ELR (cell line): ENCODE results near the gene IL6ST.
"Not testable (repeated sequence)": the region's sequence is repeated elsewhere in the genome, so short reads cannot be mapped to it uniquely, and the experiment has no call there.

ENCODE experiments used
- DNase-seq: peaks from one replicate; pipeline ENCODE4 v3.0.0-alpha.2; 2015; ENCODE audit warnings: low read depth

The IL6ST gene

GRCh38 chr5:55994495-55994997 is at the start of gene IL6ST:
Gene IL6ST, minus strand, starts transcription at chr5:55994963. Its CDS starts 18,685 bp downstream, at chr5:55976278.
- peak; percentile 94 for DNase-seq

- peak; percentile 37 for DNase-seq
Observed at GRCh38 chr5:56039985-56040384, 45.2 kb upstream of the IL6ST start.

- DNase-seq: not testable (repeated sequence)
Observed at GRCh38 chr5:56038206-56038605, 43.4 kb upstream of the IL6ST start.

GRCh38 chr5:56037531-56038010 is 42.8 kb upstream of the IL6ST start:
- no peak for DNase-seq

- not testable (repeated sequence) for DNase-seq
Observed at GRCh38 chr5:56035394-56035793, 40.6 kb upstream of the IL6ST start.

- not testable (repeated sequence) for DNase-seq
Observed at GRCh38 chr5:56029871-56030630, 35.3 kb upstream of the IL6ST start.

- no peak for DNase-seq
Observed at GRCh38 chr5:56029457-56029856, 34.7 kb upstream of the IL6ST start.

- no peak for DNase-seq
Observed at GRCh38 chr5:56028708-56029107, 33.9 kb upstream of the IL6ST start.

- DNase-seq: peak; percentile 93
Observed at GRCh38 chr5:56026863-56027300, 32.1 kb upstream of the IL6ST start.

GRCh38 chr5:56025151-56025885 is 30.6 kb upstream of the IL6ST start:
- peak; percentile 28 for DNase-seq

GRCh38 chr5:56024810-56025150 is 30.0 kb upstream of the IL6ST start:
- DNase-seq: no peak

- DNase-seq: no peak
Observed at GRCh38 chr5:56023296-56023695, 28.5 kb upstream of the IL6ST start.

GRCh38 chr5:56019306-56020272 is 24.8 kb upstream of the IL6ST start:
- no peak for DNase-seq

GRCh38 chr5:56018832-56019231 is 24.1 kb upstream of the IL6ST start:
- no peak for DNase-seq

- not testable (repeated sequence) for DNase-seq
Observed at GRCh38 chr5:56014701-56015100, 19.9 kb upstream of the IL6ST start.

GRCh38 chr5:56013939-56014338 is 19.2 kb upstream of the IL6ST start:
- DNase-seq: not testable (repeated sequence)

- peak; percentile 84 for DNase-seq
Observed at GRCh38 chr5:56012281-56012963, 17.7 kb upstream of the IL6ST start.

- peak; percentile 96 for DNase-seq
Observed at GRCh38 chr5:56011835-56012234, 17.1 kb upstream of the IL6ST start.

GRCh38 chr5:56010431-56010830 is 15.7 kb upstream of the IL6ST start:
- no peak for DNase-seq

GRCh38 chr5:56006600-56006999 is 11.8 kb upstream of the IL6ST start:
- DNase-seq: peak; percentile 47

- DNase-seq: no peak
Observed at GRCh38 chr5:56006094-56006493, 11.3 kb upstream of the IL6ST start.
